Prostate gland (tissue), 2 donors: ENCODE measurements around the gene DGKI.

Experiments used
- CTCF ChIP-seq, 4 experiments: fragments of 200-600 bp in 2 of 4; fragments of 450-650 bp in 2 of 4; sonication (generic) in 2 of 4; IDR thresholded peaks; 1 replicate in 3 of 4; 2 replicates in 1 of 4; pipeline ENCODE4 v1.5.1; 2016 to 2019; ENCODE audit warnings: antibody characterized with exemption in 4 of 4, mild to moderate bottlenecking in 2 of 4, moderate library complexity in 2 of 4
- POLR2A ChIP-seq: fragments of 450-650 bp; IDR thresholded peaks from one replicate; pipeline ENCODE4 v1.6.1; 2016; ENCODE audit warnings: antibody characterized with exemption, mild to moderate bottlenecking
- POLR2AphosphoS5 ChIP-seq: sonication (generic); formaldehyde crosslinking; IDR thresholded peaks from one replicate; pipeline ENCODE4 v1.6.1; 2017; ENCODE audit warnings: antibody characterized with exemption

GRCh38 chr7:137611606-137612005, 235.2 kb downstream of the DGKI start:
- TF ChIP-seq CTCF (IDR thresholded peaks at IDR 0.05) (no peak), POLR2AphosphoS5 (no peak), POLR2A (no peak)
